AG10803 (cell line): Measurements from ENCODE around the gene HLA-F.

ENCODE experiments used
- DNase-seq: peaks from one replicate; pipeline ENCODE4 v3.0.0; 2010; ENCODE audit warnings: low read depth
- H3K4me3 ChIP-seq: 2 replicates; pipeline ENCODE4 v1.5.1; 2011; ENCODE audit warnings: mild to moderate bottlenecking, low read length, control low read depth
- CTCF ChIP-seq: conservative IDR thresholded peaks from 2 replicates; pipeline ENCODE4 v1.5.1; 2011; ENCODE audit warnings: mild to moderate bottlenecking, low read length, control low read depth, inconsistent platforms

The HLA-F gene

GRCh38 chr6:29729774-29730328 lies 6.6 kb downstream of the HLA-F start:
- TF ChIP-seq CTCF, result no peak
- DNase-seq, result no peak
- H3K4me3 ChIP-seq, result no peak overlapping the region

GRCh38 chr6:29730575-29731126 lies 7.4 kb downstream of the HLA-F start:
- H3K4me3 ChIP-seq, result no peak overlapping the region
- no peak for TF ChIP-seq CTCF
- DNase-seq, result no peak

GRCh38 chr6:29731281-29731680 lies 8.0 kb downstream of the HLA-F start:
- TF ChIP-seq CTCF, result no peak
- DNase-seq, result no peak
- no peak overlapping the region for H3K4me3 ChIP-seq

- no peak overlapping the region for H3K4me3 ChIP-seq
- TF ChIP-seq CTCF, result no peak
- DNase-seq, result no peak
Observed at GRCh38 chr6:29733057-29733456, 9.8 kb downstream of the HLA-F start.

- no peak overlapping the region for H3K4me3 ChIP-seq
- no peak for DNase-seq
- no peak for TF ChIP-seq CTCF
Observed at GRCh38 chr6:29734046-29735018, 11.1 kb downstream of the HLA-F start.

- H3K4me3 ChIP-seq, result no peak overlapping the region
- TF ChIP-seq CTCF, result no peak
- DNase-seq, result no peak
Observed at GRCh38 chr6:29736563-29736962, 13.3 kb downstream of the HLA-F start.
